Measurements from ENCODE around the gene KRTAP10-3.
"Not testable (repeated sequence)": the region's sequence is repeated elsewhere in the genome, so short reads cannot be mapped to it uniquely, and the experiment has no call there.

Gene KRTAP10-3

GRCh38 chr21:44568261-44568660, 9.7 kb upstream of the KRTAP10-3 start:
- POLR2A ChIA-PET: no interaction called here
- CTCF ChIA-PET: interaction anchor here (0.9 kb wide), 1 partner anchor 23 kb away, joined by 3 read pairs; no protein-coding TSS in a partner anchor
- no peak for TF ChIP-seq CTCF (IDR thresholded peaks at IDR 0.05; ENCODE audit: control extremely low read depth, extremely low read depth, low read depth, missing control alignments)
- DNase-seq (ENCODE audit: extremely low spot score): peak; percentile 9

DNA sequence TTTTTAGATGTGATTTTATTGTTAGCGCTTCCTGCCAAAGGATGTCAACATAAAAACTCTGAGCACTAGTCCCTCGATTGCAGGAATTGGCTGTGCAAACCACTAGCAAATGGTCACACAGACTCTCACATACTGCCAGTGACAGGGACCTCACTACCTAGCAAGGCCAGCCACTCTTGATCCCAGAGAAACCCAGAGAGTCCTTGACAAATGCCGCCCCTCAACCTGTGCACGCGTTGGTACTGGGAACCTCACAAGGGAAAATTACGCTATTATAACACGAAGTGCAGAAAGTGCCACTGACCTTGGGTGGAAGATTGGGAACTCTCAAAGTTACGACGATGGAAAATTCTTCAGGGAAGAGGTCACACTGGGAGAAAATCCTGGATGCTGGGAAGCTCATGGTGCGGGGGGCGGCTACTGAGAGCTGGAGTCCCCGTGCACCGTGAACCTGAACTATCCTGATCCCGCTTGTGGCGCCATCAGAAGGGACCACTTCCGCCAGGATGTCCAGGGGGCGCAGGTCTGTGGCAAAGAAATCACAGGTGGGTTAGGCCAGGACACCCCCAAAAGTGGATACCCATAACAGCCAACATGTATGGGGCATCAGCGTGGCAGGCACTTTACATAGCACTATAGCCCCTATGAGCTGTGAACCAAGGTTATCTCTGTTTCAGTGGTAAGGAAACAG, 9.0 kb upstream of the KRTAP10-3 start:
- TF ChIP-seq CTCF (IDR thresholded peaks at IDR 0.05; ENCODE audit: control extremely low read depth, extremely low read depth, low read depth, missing control alignments): no peak
- ChIA-PET CTCF (interaction anchor here (0.9 kb wide), 1 partner anchor 23 kb away, joined by 3 read pairs; no protein-coding TSS in a partner anchor), POLR2A (no interaction called here)
- DNase-seq (ENCODE audit: extremely low spot score): peak; percentile 5

- ChIA-PET POLR2A (no interaction called here), CTCF (no interaction called here)
- peak; percentile 7 for DNase-seq (ENCODE audit: extremely low spot score)
- TF ChIP-seq CTCF (IDR thresholded peaks at IDR 0.05; ENCODE audit: control extremely low read depth, extremely low read depth, low read depth, missing control alignments): no peak
These were observed 7.8 kb upstream of the KRTAP10-3 start for GRCh38 chr21:44566403-44566802.

DNA sequence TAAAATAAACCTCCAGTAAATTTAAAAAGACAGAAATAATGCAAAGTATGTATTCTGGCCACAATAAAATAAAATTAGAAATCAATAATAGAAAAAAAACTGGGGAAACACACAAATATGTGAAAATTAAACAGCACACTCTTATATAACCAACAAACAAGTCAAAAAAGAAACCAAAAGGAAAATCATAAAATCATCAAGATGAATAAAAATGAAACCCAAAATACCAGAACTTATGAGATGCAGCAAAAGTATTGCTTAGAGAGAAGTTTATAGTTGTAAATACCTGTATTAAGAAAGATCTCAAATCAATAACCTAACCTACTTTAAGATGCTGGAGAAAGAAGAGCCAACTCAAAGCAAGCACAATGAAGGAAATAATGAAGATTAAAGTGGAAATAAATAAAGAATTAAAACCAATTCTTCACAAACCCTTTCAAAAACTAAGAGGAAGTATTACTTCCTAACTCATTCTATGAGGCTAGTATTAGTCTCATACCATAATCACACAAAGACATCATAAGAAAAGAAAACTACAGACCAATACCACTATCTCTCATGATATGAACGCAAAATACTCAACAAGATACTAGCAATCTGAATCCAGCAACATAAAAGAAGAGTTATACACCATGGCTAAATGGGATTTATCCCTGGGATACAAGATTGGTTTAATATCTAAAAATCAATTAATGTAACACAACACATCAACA, 6.4 kb upstream of the KRTAP10-3 start:
- CTCF ChIA-PET: no interaction called here
- TF ChIP-seq CTCF (IDR thresholded peaks at IDR 0.05; ENCODE audit: control extremely low read depth, extremely low read depth, low read depth, missing control alignments): no peak
- peak; percentile 20 for DNase-seq (ENCODE audit: extremely low spot score)
- POLR2A ChIA-PET: no interaction called here

DNA sequence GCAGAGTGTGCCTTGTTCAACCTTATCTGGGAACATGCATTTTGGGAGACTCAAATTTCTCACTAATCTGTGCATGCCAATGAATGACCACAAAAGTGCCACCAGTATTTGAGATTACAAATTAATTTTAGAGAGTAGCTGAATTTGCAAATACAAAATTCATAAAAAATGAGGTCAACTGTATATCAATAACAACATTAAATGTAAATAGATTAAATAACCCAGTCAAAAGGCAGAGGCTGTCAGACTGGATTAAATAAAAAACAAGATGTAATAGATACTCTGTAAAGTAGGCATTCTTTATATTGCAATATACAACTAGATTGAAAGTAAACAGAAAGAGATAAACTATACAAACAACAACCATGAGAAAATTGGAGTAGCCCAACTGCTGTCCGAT, 5.5 kb upstream of the KRTAP10-3 start:
- CTCF ChIA-PET: no interaction called here
- DNase-seq (ENCODE audit: extremely low spot score): no peak
- POLR2A ChIA-PET: no interaction called here
- no peak for TF ChIP-seq CTCF (IDR thresholded peaks at IDR 0.05; ENCODE audit: control extremely low read depth, extremely low read depth, low read depth, missing control alignments)

DNA sequence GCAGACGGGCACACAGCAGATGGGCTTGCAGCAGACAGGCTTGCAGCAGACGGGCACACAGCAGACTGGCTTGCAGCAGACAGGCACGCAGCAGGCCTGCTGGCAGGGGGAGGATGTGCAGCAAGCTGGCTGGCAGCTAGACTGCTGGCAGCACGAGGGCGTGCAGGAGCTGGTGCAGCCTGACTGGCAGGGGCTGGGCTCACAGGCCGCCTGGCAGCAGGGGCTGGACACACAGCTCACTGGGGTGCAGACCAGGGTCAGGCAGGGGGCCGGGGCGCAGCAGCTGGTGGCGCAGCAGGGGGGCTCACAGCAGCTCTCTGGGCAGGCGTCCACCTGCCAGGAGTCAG, 293 bp downstream of the KRTAP10-3 start:
- CTCF ChIA-PET; POLR2A ChIA-PET; DNase-seq (ENCODE audit: extremely low spot score): not testable (repeated sequence)

Measured in GM10248 (cell line).